ENCODE measurements around the gene SMARCD1. TPM values are rescaled to one million over a fixed set of nuclear protein-coding genes. Genes with fewer than 3 reads are reported as not detected.
"Not testable (repeated sequence)": the region's sequence is repeated elsewhere in the genome, so short reads cannot be mapped to it uniquely, and the experiment has no call there.

SMARCD1 gene
- total RNA-seq, 4 donors from 2014 or later, result 32.0 to 77.2 (median 45.1) TPM

- no peak overlapping the region for H3K4me3 ChIP-seq (ENCODE audit: low read depth, poor library complexity, severe bottlenecking)
- intact Hi-C loops (cut with DNase I; ENCODE audit: low total_unique reads), result no loop called here
- WGBS, 2 donors, result 37 to 45% methylated on average over 44 to 46 of the region's 46 CpGs
- TF ChIP-seq CTCF (IDR thresholded peaks at IDR 0.05) (no peak), POLR2A (IDR thresholded peaks at IDR 0.05) (no peak)
- DNase-seq (ENCODE audit: low spot score in 2 of 2), result no peak
Measured at GRCh38 chr12:50081096-50081808, 3.9 kb upstream of the SMARCD1 start.

- H3K4me3 ChIP-seq (ENCODE audit: low read depth, poor library complexity, severe bottlenecking), result no peak overlapping the region
- intact Hi-C loops (cut with DNase I; ENCODE audit: low total_unique reads), result no loop called here
- DNase-seq (ENCODE audit: low spot score in 2 of 2), result no peak
- TF ChIP-seq CTCF (IDR thresholded peaks at IDR 0.05) (no peak), POLR2A (IDR thresholded peaks at IDR 0.05) (no peak)
- 82 to 84% methylated on average over 7 of the region's 7 CpGs for WGBS, 2 donors
Measured at GRCh38 chr12:50082644-50083043, 2.5 kb upstream of the SMARCD1 start.

GRCh38 chr12:50083301-50083700 is 1.8 kb upstream of the SMARCD1 start:
- intact Hi-C loops (cut with DNase I; ENCODE audit: low total_unique reads), result no loop called here
- 83 to 91% methylated on average over 1 of the region's 1 CpG for WGBS, 2 donors

GRCh38 chr12:50084409-50084774 is 750 bp upstream of the SMARCD1 start:
- H3K4me3 ChIP-seq (ENCODE audit: low read depth, poor library complexity, severe bottlenecking), result peak overlapping the region; percentile 69
- intact Hi-C loops (cut with DNase I; ENCODE audit: low total_unique reads); DNase-seq (ENCODE audit: low spot score in 2 of 2): not testable (repeated sequence)
- WGBS, 2 donors, result 37 to 39% methylated on average over 7 of the region's 7 CpGs

More at GRCh38 chr12:50083301-50083700, 1.8 kb upstream of the SMARCD1 start:
- no peak for TF ChIP-seq CTCF (IDR thresholded peaks at IDR 0.05)
- no peak for TF ChIP-seq POLR2A (IDR thresholded peaks at IDR 0.05)
- no peak overlapping the region for H3K4me3 ChIP-seq (ENCODE audit: low read depth, poor library complexity, severe bottlenecking)
- no peak for DNase-seq (ENCODE audit: low spot score in 2 of 2)

- TF ChIP-seq POLR2A (IDR thresholded peaks at IDR 0.05), result no peak
- TF ChIP-seq CTCF (IDR thresholded peaks at IDR 0.05), result no peak
- intact Hi-C loops (cut with DNase I; ENCODE audit: low total_unique reads), result no loop called here
- 5 to 6% methylated on average over 8 of the region's 8 CpGs for WGBS, 2 donors
- no peak for DNase-seq (ENCODE audit: low spot score in 2 of 2)
- peak overlapping the region; percentile 69 for H3K4me3 ChIP-seq (ENCODE audit: low read depth, poor library complexity, severe bottlenecking)
Measured at GRCh38 chr12:50085615-50086072, 502 bp downstream of the SMARCD1 start.

- H3K4me3 ChIP-seq (ENCODE audit: low read depth, poor library complexity, severe bottlenecking), result no peak overlapping the region
- WGBS, 2 donors, result 67 to 70% methylated on average over 5 of the region's 5 CpGs
- no peak for TF ChIP-seq POLR2A (IDR thresholded peaks at IDR 0.05)
- TF ChIP-seq CTCF (IDR thresholded peaks at IDR 0.05), result no peak
- DNase-seq (ENCODE audit: low spot score in 2 of 2), result no peak
- intact Hi-C loops (cut with DNase I; ENCODE audit: low total_unique reads), result no loop called here
Measured at GRCh38 chr12:50086148-50086547, 1.0 kb downstream of the SMARCD1 start.

Data from lower leg skin (tissue), 4 donors.